Endothelial cell of umbilical vein (primary cell): ENCODE measurements around the gene NOB1. TPM values are rescaled to one million over a fixed set of nuclear protein-coding genes. Genes with fewer than 3 reads are reported as not detected.

Experiments used
- BruUV-seq: library from RNA; stranded (reverse); fragments of 400-500 nt; replicated peaks from 2 replicates; lab custom pipeline; 2021; lab: Mats Ljungman, UMichigan
- CTCF ChIA-PET: fragments of 300-600, 350-600 bp; sonication (Branson Sonifier 250); formaldehyde crosslinking; loops from one replicate; lab custom pipeline; 2021; ENCODE audit warnings: antibody characterized with exemption, inconsistent platforms; lab: Charles Lee
- POLR2A ChIA-PET: fragments of 300-600, 350-600 bp; sonication (Branson Sonifier 250); formaldehyde crosslinking; loops from one replicate; lab custom pipeline; 2021; ENCODE audit warnings: antibody characterized with exemption, inconsistent platforms; lab: Charles Lee
- DNase-seq: peaks from one replicate; pipeline ENCODE4 v3.0.0-alpha.2; 2011; ENCODE audit warnings: low read depth, low spot score
- FAIRE-seq: peaks from 2 replicates; lab custom pipeline; 2011; peaks lifted over from hg19 to GRCh38; lab: Jason Lieb, UNC
- H2AFZ ChIP-seq: 2 replicates; pipeline ENCODE4 v1.6.0; 2012; ENCODE audit warnings: low read depth, low read length, control low read depth, inconsistent platforms
- H3K27ac ChIP-seq: 2 replicates; pipeline ENCODE4 v1.5.1; 2011; ENCODE audit warnings: low read depth, mild to moderate bottlenecking, control low read depth, low read length, moderate library complexity; ENCODE audit not compliant: insufficient read depth
- H3K27me3 ChIP-seq, 2 experiments: 2 replicates each; pipeline versions ENCODE4 v1.6.0 to v1.6.1; 2011; ENCODE audit warnings: low read length in 2 of 2, mixed read lengths in 1 of 2; ENCODE audit not compliant: control insufficient read depth in 2 of 2, insufficient read depth in 2 of 2
- H3K36me3 ChIP-seq, 2 experiments: 2 replicates in 1 of 2; 3 replicates in 1 of 2; pipeline ENCODE4 v1.5.1; 2011; ENCODE audit warnings: low read length in 2 of 2, mild to moderate bottlenecking in 1 of 2, moderate library complexity in 1 of 2; ENCODE audit not compliant: control insufficient read depth in 2 of 2, insufficient read depth in 2 of 2; ENCODE audit errors: extremely low read depth in 1 of 2
- H3K4me1 ChIP-seq: 3 replicates; pipeline ENCODE4 v1.5.1; 2011; ENCODE audit warnings: mild to moderate bottlenecking, low read length; ENCODE audit not compliant: control insufficient read depth, insufficient read depth; ENCODE audit errors: extremely low read depth
- H3K4me2 ChIP-seq: 2 replicates; pipeline ENCODE4 v1.6.1; 2011; ENCODE audit warnings: low read length, control low read depth, mixed read lengths; ENCODE audit not compliant: insufficient read depth
- H3K4me3 ChIP-seq, 3 experiments: fragments of 200-600 bp in 1 of 3; sonication (generic), shearing (Covaris generic) in 1 of 3; replicated peaks in 1 of 3; 2 replicates each; pipeline ENCODE4 v1.5.1; 2011 to 2016; ENCODE audit warnings: control low read depth in 3 of 3, low read length in 3 of 3, mild to moderate bottlenecking in 2 of 3, inconsistent platforms in 1 of 3, low read depth in 1 of 3, moderate library complexity in 1 of 3; ENCODE audit not compliant: insufficient read depth in 1 of 3
- H3K79me2 ChIP-seq: 2 replicates; pipeline ENCODE4 v1.6.0; 2012; ENCODE audit warnings: low read length, inconsistent platforms; ENCODE audit not compliant: control insufficient read depth, insufficient read depth
- H3K9ac ChIP-seq: replicated peaks from 2 replicates; pipeline ENCODE3; 2011; ENCODE audit warnings: low read length, control low read depth; ENCODE audit not compliant: insufficient read depth; ENCODE audit errors: extremely low read depth
- H3K9me1 ChIP-seq: replicated peaks from 3 replicates; pipeline ENCODE4 v1.6.0; 2011; ENCODE audit warnings: mild to moderate bottlenecking, low read length; ENCODE audit not compliant: control insufficient read depth, insufficient read depth; ENCODE audit errors: extremely low read depth
- H3K9me3 ChIP-seq: replicated peaks from 2 replicates; pipeline ENCODE4 v1.5.1; 2012; ENCODE audit warnings: low read length, inconsistent platforms; ENCODE audit not compliant: control insufficient read depth, insufficient read depth
- H4K20me1 ChIP-seq: replicated peaks from 2 replicates; pipeline ENCODE3; 2011; ENCODE audit warnings: mild to moderate bottlenecking, low read length; ENCODE audit not compliant: control insufficient read depth, insufficient read depth; ENCODE audit errors: extremely low read depth
- CTCF ChIP-seq, 2 donors: IDR thresholded peaks; 1 replicate in 1 of 2; 2 replicates in 1 of 2; pipeline ENCODE4 v1.5.1; 2011; ENCODE audit warnings: low read length in 2 of 2, mild to moderate bottlenecking in 2 of 2, moderate library complexity in 2 of 2, control low read depth in 1 of 2, inconsistent platforms in 1 of 2, low read depth in 1 of 2; ENCODE audit not compliant: insufficient read depth in 1 of 2; ENCODE audit errors: extremely low read depth in 1 of 2
- EZH2 ChIP-seq: IDR thresholded peaks from 2 replicates; pipeline ENCODE4 v1.6.1; 2012; ENCODE audit warnings: borderline replicate concordance, low read depth, mild to moderate bottlenecking, moderate library complexity, low read length, inconsistent platforms; ENCODE audit not compliant: severe bottlenecking
- FOS ChIP-seq: IDR thresholded peaks from 2 replicates; pipeline ENCODE4 v1.6.1; 2011; ENCODE audit warnings: mild to moderate bottlenecking, low read length, moderate library complexity, borderline replicate concordance; ENCODE audit not compliant: insufficient read depth
- GATA2 ChIP-seq: IDR thresholded peaks from 2 replicates; pipeline ENCODE4 v1.7.0; 2011; ENCODE audit warnings: low read depth, mild to moderate bottlenecking, moderate library complexity, mixed read lengths, low read length; ENCODE audit not compliant: insufficient read length, insufficient read depth
- JUN ChIP-seq: IDR thresholded peaks from 2 replicates; pipeline ENCODE4 v1.6.1; 2011; ENCODE audit warnings: borderline replicate concordance, low read depth; ENCODE audit not compliant: insufficient read length, insufficient read depth
- MAX ChIP-seq: IDR thresholded peaks from 2 replicates; pipeline ENCODE4 v1.6.1; 2011; ENCODE audit not compliant: insufficient read depth, insufficient read length
- MYC ChIP-seq: IDR thresholded peaks from one replicate; pipeline ENCODE4 v1.6.1; 2011; ENCODE audit warnings: mild to moderate bottlenecking, low read depth, low read length
- POLR2A ChIP-seq: IDR thresholded peaks from 2 replicates; pipeline ENCODE4 v1.6.1; 2012; ENCODE audit warnings: low read depth, mild to moderate bottlenecking, control low read depth, low read length
- POLR2AphosphoS5 ChIP-seq: IDR thresholded peaks from 2 replicates; pipeline ENCODE4 v1.6.1; 2012; ENCODE audit warnings: low read depth, mild to moderate bottlenecking, control low read depth, low read length, moderate library complexity; ENCODE audit not compliant: insufficient read depth
- dilution Hi-C: fragments of 300-500 bp; cut with MboI; formaldehyde crosslinking; loops from one replicate; pipeline ENCODE4 v1.15.0; 2019; ENCODE audit warnings: low sequenced_read_pairs; ENCODE audit not compliant: extremely low pct_ligation_motif_present
- intact Hi-C: fragments of 100-400 bp; cut with micrococcal nuclease; formaldehyde crosslinking; loops from one replicate; pipeline ENCODE4 v1.10.0; 2022
- polyA plus RNA-seq, 4 experiments: library from polyadenylated mRNA; depleted of rRNA in 3 of 4; stranded (reverse) in 3 of 4; unstranded in 1 of 4; fragments of >200 nt; gene quantifications; 2 replicates each; pipeline versions ENCODE4 v1.2.1 to v1.2.3, GENCODE V29; 2011 to 2012; ENCODE audit warnings: missing spikeins in 1 of 4
- total RNA-seq: library from RNA; stranded (reverse); gene quantifications from 2 replicates; pipeline ENCODE4 v1.2.3, GENCODE V29; 2021

NOB1 gene
- total and polyA plus RNA-seq, 2 donors (not counting 3 experiments of a cell fraction or from before 2014, with no cell fraction given), result 65.4 to 66.5 TPM

GRCh38 chr16:69768666-69769065 lies 13.9 kb upstream of the NOB1 start:
- dilution Hi-C loops, result no loop called here
- no peak for FAIRE-seq
- Histone ChIP-seq H3K36me3 (no peaks in the 10 kb centered on the region), H3K4me1 (peaks cover 2% of the 10 kb centered on the region), H3K9me1 (no peaks in the 10 kb centered on the region), H2AFZ (no peak overlapping the region), H3K27ac (no peak overlapping the region), H3K27me3 (no peaks in the 10 kb centered on the region), H3K79me2 (peaks cover 3% of the 10 kb centered on the region), H4K20me1 (no peaks in the 10 kb centered on the region), H3K9ac (no peak overlapping the region), H3K9me3 (no peaks in the 10 kb centered on the region), H3K4me3 (no peak overlapping the region), H3K4me2 (no peak overlapping the region)
- DNase-seq, result no peak
- intact Hi-C loops, result no loop called here
- TF ChIP-seq MAX (no peak), MYC (no peak), POLR2AphosphoS5 (no peak), GATA2 (no peak), POLR2A (no peak), FOS (no peak), CTCF (IDR thresholded peaks at IDR 0.05; ENCODE audit: extremely low read depth in 1 of 2, insufficient read depth in 1 of 2, low read depth in 1 of 2, low read length in 2 of 2) (no peak), EZH2 (no peak), JUN (no peak)
- CTCF ChIA-PET, result no interaction called here
- no TSS peak for BruUV-seq
- POLR2A ChIA-PET, result no interaction called here
